Muscle layer of duodenum (tissue), 2 donors: ENCODE measurements around the gene TMEM165.
"Not testable (repeated sequence)": the region's sequence is repeated elsewhere in the genome, so short reads cannot be mapped to it uniquely, and the experiment has no call there.

Experiments
- H3K27ac ChIP-seq: one replicate; pipeline ENCODE4 v1.7.0; 2013; ENCODE audit warnings: mild to moderate bottlenecking, low read length
- H3K27me3 ChIP-seq: one replicate; pipeline ENCODE4 v1.7.0; 2013; ENCODE audit warnings: low read depth, mild to moderate bottlenecking, control low read depth, low read length
- H3K36me3 ChIP-seq, 2 donors: one replicate each; pipeline ENCODE4 v1.7.0; 2013; ENCODE audit warnings: low read length in 2 of 2, control low read depth in 1 of 2, mild to moderate bottlenecking in 1 of 2; ENCODE audit not compliant: insufficient read depth in 2 of 2, control insufficient read depth in 1 of 2
- H3K4me1 ChIP-seq, 2 donors: one replicate each; pipeline ENCODE4 v1.7.0; 2013; ENCODE audit warnings: low read length in 2 of 2, mild to moderate bottlenecking in 2 of 2, control low read depth in 1 of 2, moderate library complexity in 1 of 2; ENCODE audit not compliant: insufficient read depth in 2 of 2, control insufficient read depth in 1 of 2
- H3K4me3 ChIP-seq, 2 donors: one replicate each; pipeline ENCODE4 v1.7.0; 2013; ENCODE audit warnings: low read length in 2 of 2, low read depth in 1 of 2, mild to moderate bottlenecking in 1 of 2
- H3K9me3 ChIP-seq, 2 donors: one replicate each; pipeline ENCODE4 v1.7.0; 2013; ENCODE audit warnings: low read length in 2 of 2, control low read depth in 1 of 2, mild to moderate bottlenecking in 1 of 2; ENCODE audit not compliant: control insufficient read depth in 1 of 2
- donor health status: healthy.

The TMEM165 gene, protein sequence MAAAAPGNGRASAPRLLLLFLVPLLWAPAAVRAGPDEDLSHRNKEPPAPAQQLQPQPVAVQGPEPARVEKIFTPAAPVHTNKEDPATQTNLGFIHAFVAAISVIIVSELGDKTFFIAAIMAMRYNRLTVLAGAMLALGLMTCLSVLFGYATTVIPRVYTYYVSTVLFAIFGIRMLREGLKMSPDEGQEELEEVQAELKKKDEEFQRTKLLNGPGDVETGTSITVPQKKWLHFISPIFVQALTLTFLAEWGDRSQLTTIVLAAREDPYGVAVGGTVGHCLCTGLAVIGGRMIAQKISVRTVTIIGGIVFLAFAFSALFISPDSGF

GRCh38 chr4:55395529-55396307 lies at the start of gene TMEM165:
Gene TMEM165, plus strand, starts transcription at chr4:55395957. Its CDS starts 233 bp downstream, at chr4:55396190.
- Histone ChIP-seq H3K27ac (peak within 1 kb of the TSS; percentile 98), H3K36me3 (peaks cover under 1 to 23% of the 10 kb centered on the region in 2 donors), H3K4me3 (peak within 1 kb of the TSS; percentile 90 to 91), H3K9me3 (no peaks in the 10 kb centered on the region), H3K27me3 (no peaks in the 10 kb centered on the region), H3K4me1 (peaks cover 10 to 12% of the 10 kb centered on the region in 2 donors)

GRCh38 chr4:55345980-55346850 lies 49.5 kb upstream of the TMEM165 start, which contains the start of gene SRD5A3:
Gene SRD5A3, plus strand, starts transcription at chr4:55346242. Its CDS starts 95 bp downstream, at chr4:55346337.
- Histone ChIP-seq H3K9me3 (no peaks in the 10 kb centered on the region), H3K27me3 (no peaks in the 10 kb centered on the region), H3K36me3 (no peaks in the 10 kb centered on the region), H3K4me1 (peaks cover 0 to 14% of the 10 kb centered on the region in 2 donors), H3K4me3 (peak within 1 kb of the TSS; percentile 76 to 78), H3K27ac (peak within 1 kb of the TSS; percentile 83)

DNA sequence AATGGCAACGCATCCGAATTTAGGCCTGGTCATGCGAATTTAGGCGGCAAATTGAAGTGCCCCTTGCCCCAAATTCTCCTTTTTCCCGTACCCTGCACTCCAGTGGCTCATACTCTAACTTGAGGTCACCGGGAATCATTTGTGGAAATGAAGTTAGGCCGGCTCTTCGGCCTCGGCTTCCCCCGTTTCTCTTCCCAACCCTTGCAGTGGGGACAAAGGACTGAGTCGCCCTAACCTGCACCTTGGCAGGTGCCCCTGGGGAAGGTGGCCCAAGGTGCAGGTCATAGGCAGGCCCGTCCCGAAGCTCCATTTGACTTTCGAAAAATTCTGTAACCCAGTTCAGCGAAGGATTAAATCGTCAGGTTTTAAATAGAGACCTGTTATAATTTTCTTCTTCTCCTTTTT lies 48.9 kb upstream of the TMEM165 start:
- Histone ChIP-seq H3K9me3 (no peaks in the 10 kb centered on the region), H3K27me3 (no peaks in the 10 kb centered on the region), H3K4me3 (peak overlapping the region; percentile 76 to 78), H3K4me1 (peaks cover 0 to 14% of the 10 kb centered on the region in 2 donors), H3K27ac (peak overlapping the region; percentile 83), H3K36me3 (no peaks in the 10 kb centered on the region)

- H3K4me3 ChIP-seq = no peak overlapping the region
- no peaks in the 10 kb centered on the region for H3K27me3 ChIP-seq
These were observed 48.0 kb upstream of the TMEM165 start for GRCh38 chr4:55347610-55348228.

GRCh38 chr4:55348466-55348865 lies 47.3 kb upstream of the TMEM165 start:
- no peak overlapping the region for H3K27ac ChIP-seq
- no peaks in the 10 kb centered on the region for H3K27me3 ChIP-seq
- H3K9me3 ChIP-seq = no peaks in the 10 kb centered on the region
- H3K36me3 ChIP-seq = no peaks in the 10 kb centered on the region
- H3K4me3 ChIP-seq = no peak overlapping the region
- peaks cover 0 to 14% of the 10 kb centered on the region in 2 donors for H3K4me1 ChIP-seq

More at GRCh38 chr4:55347610-55348228, 48.0 kb upstream of the TMEM165 start:
- H3K4me1 ChIP-seq = peaks cover 0 to 14% of the 10 kb centered on the region in 2 donors
- no peak overlapping the region for H3K27ac ChIP-seq
- no peaks in the 10 kb centered on the region for H3K9me3 ChIP-seq
- no peaks in the 10 kb centered on the region for H3K36me3 ChIP-seq

GRCh38 chr4:55350870-55351269 lies 44.9 kb upstream of the TMEM165 start:
- H3K4me1 ChIP-seq = peaks cover 0 to 10% of the 10 kb centered on the region in 2 donors
- not testable (repeated sequence) for H3K27me3 ChIP-seq, H3K36me3 ChIP-seq, H3K9me3 ChIP-seq, H3K27ac ChIP-seq, H3K4me3 ChIP-seq

DNA sequence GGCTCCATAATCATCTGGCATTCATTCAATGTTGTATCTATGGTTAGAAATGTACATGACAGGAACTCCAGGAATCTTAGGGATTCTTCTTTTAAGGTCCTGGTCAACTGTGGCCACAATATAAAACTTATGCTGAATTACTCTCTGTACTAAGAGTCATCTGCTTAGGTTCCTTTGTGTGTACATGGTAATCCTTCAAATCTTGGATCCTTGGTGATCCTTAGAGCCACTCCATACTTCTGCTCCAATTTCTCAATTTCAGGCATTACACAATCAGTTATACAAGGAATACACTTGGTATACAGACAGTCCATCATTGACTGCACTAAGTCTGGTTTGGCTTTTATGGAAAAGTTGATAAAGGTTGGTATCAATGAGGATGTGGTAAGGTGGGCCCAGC lies 43.9 kb upstream of the TMEM165 start:
- no peaks in the 10 kb centered on the region for H3K9me3 ChIP-seq
- no peak overlapping the region for H3K27ac ChIP-seq
- H3K4me3 ChIP-seq = no peak overlapping the region
- H3K36me3 ChIP-seq = peaks cover 0 to 3% of the 10 kb centered on the region in 2 donors
- H3K4me1 ChIP-seq = peaks cover 0 to 9% of the 10 kb centered on the region in 2 donors
- H3K27me3 ChIP-seq = no peaks in the 10 kb centered on the region

DNA sequence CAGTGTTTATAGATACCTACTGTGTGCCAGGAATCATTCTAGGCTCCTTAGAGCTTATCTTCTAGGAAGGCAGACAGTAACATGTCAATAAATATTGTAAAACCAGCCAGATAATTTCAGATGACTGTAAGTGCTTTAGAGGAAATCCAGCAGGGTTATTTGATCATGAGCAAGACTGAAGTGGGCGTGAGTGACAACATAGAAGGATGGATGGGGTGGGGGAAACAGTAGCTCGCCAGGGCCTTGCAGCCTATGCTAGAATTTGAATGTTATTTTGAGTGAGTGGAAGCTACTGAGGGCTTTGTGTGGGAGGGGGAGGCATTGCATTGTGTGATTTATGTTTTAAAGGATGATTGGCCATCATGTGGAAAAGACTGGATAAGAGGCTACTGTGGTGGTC lies 43.0 kb upstream of the TMEM165 start:
- Histone ChIP-seq H3K36me3 (peaks cover 0 to 3% of the 10 kb centered on the region in 2 donors), H3K4me3 (no peak overlapping the region), H3K27ac (no peak overlapping the region), H3K27me3 (no peaks in the 10 kb centered on the region), H3K4me1 (no peaks in the 10 kb centered on the region), H3K9me3 (no peaks in the 10 kb centered on the region)

DNA sequence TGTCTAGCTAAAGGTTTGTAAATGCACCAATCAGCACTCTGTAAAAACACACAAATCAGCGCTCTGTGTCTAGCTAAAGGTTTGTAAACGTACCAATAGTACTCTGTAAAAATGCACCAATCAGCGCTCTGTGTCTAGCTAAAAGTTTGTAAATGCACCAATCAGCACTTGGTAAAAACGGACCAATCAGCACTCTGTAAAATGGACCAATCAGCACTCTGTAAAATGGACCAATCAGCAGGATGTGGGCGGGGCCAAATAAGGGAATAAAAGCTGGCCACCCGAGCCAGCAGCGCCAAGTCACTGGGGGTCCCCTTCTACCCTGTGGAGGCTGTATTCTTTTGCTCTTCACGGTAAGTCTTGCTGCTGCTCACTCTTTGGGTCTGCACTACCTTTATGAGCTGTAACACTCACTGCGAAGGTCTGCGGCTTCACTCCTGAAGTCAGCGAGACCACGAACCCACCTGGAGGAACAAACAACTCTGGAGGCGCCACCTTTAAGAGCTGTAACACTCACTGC lies 42.5 kb upstream of the TMEM165 start:
- H3K4me1 ChIP-seq = not testable (repeated sequence)

DNA sequence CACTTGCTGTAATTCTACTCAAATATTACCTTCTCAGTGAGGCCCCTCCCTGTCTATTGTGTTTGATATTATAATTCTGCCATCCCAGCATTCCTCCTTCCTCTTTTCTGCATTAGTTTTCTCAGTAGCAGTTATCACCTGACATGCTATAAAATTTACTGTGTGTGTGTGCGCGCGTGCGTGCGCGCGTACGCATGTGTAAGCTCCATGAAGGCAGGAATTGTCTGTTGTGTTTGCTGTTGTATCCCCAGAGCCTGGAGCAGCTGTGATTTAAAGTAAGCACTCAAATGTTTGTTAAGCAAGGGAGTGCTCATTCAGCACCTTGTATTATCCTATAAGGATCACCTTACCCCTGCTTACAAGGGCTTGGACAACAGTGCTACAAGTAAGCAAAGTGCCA lies 41.1 kb upstream of the TMEM165 start:
- H3K27me3 ChIP-seq = no peaks in the 10 kb centered on the region
- H3K4me3 ChIP-seq = no peak overlapping the region
- H3K36me3 ChIP-seq = peaks cover 0 to 7% of the 10 kb centered on the region in 2 donors
- H3K27ac ChIP-seq = no peak overlapping the region
- H3K9me3 ChIP-seq = no peaks in the 10 kb centered on the region
- H3K4me1 ChIP-seq = peaks cover 5 to 7% of the 10 kb centered on the region in 2 donors

More for the DNA sequence above, 42.5 kb upstream of the TMEM165 start:
- H3K9me3 ChIP-seq, H3K4me3 ChIP-seq, H3K36me3 ChIP-seq, H3K27ac ChIP-seq, H3K27me3 ChIP-seq: not testable (repeated sequence)
